NB4 (cell line): ENCODE data around the gene GNG7.

Source experiments
- CTCF ChIP-seq: IDR thresholded peaks from one replicate; pipeline ENCODE4 v1.5.1; 2012; ENCODE audit warnings: low read depth, low read length
- MAX ChIP-seq: IDR thresholded peaks from 2 replicates; pipeline ENCODE4 v1.6.1; 2011; ENCODE audit warnings: low read depth, low read length

DNA sequence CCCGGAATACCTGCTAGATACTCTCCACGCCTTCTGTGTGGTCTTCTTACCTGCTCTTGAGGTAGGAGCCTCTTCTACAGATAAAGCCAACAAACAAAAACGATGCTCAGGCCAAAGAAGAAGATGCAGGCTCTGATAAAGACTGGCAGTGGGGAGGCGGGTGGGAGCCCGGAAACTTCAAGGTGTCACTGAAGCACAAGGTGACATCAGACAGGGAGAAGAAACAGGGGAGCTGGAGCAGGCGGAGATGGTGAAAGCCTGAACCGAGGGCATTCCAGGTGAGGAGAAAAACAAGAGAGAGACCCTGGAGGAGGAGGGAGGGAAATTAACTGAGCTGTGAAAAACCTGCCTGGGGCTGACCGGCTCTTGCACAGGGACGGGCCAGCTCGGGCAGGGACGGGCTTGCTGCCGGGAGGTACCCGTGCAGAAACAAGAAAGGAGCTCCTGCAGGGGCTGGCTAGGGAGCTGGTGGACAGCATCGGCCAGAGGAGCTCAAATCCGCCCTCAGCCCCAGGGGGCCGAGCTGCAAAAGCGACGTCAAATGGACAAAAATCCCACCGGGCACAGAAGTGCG lies 19.0 kb downstream of the GNG7 start:
- TF ChIP-seq CTCF (no peak), MAX (no peak)
